Measurements from ENCODE around the gene STARD5. TPM values are rescaled to one million over a fixed set of nuclear protein-coding genes. Genes with fewer than 3 reads are reported as not detected.

The STARD5 gene
- total RNA-seq, 1 experiment from 2014 or later: 2.3 TPM

GRCh38 chr15:81297147-81297572 is 26.8 kb downstream of the STARD5 start:
- H3K9ac ChIP-seq (ENCODE audit: extremely low read depth, insufficient read length, low read length): no peak overlapping the region
- no peak overlapping the region for H2BK12ac ChIP-seq (ENCODE audit: insufficient read length, low read depth, low read length)
- no peak overlapping the region for H3K4ac ChIP-seq (ENCODE audit: low read depth, low read length)
- H3K23ac ChIP-seq (ENCODE audit: insufficient read length, low read depth, low read length): no peak overlapping the region
- no peak overlapping the region for H3K56ac ChIP-seq (ENCODE audit: insufficient read length, low read depth, low read length)
- no peak overlapping the region for H4K5ac ChIP-seq (ENCODE audit: insufficient read length, low read depth, low read length)
- H3K79me2 ChIP-seq (ENCODE audit: insufficient read depth, low read length): no peaks in the 10 kb centered on the region
- no peak overlapping the region for H3T11ph ChIP-seq (ENCODE audit: low read length)
- H4K20me1 ChIP-seq (ENCODE audit: control insufficient read depth, insufficient read depth, insufficient read length): no peaks in the 10 kb centered on the region
- H2BK20ac ChIP-seq (ENCODE audit: low read depth, low read length, poor library complexity, severe bottlenecking): no peak overlapping the region
- DNase-seq: no peak
- Mint-ChIP-seq H3K9me3 (no peaks in the 10 kb centered on the region), H3K4me3 (no peak overlapping the region), H3K4me1 (peaks cover 14 to 23% of the 10 kb centered on the region in 2 experiments), H3K36me3 (ENCODE audit: insufficient read depth in 1 of 3, low read depth in 3 of 3) (no peaks in the 10 kb centered on the region), H3K27ac (no peak overlapping the region), H3K27me3 (ENCODE audit: low read depth) (peaks cover 17% of the 10 kb centered on the region)
- no peaks in the 10 kb centered on the region for H3K79me1 ChIP-seq (ENCODE audit: insufficient read depth, low read depth, low read length, poor library complexity, severe bottlenecking)
- H4K8ac ChIP-seq (replicated peaks; ENCODE audit: insufficient read length, low read depth, low read length): no peak overlapping the region
- H2AFZ ChIP-seq (ENCODE audit: low read length): no peak overlapping the region
- H3K4me1 ChIP-seq (ENCODE audit: insufficient read depth, low read length): peaks cover 7% of the 10 kb centered on the region; the same call in 1 of the 2 replicates
- no peak overlapping the region for H2BK15ac ChIP-seq (ENCODE audit: low read depth, low read length)
- H4K91ac ChIP-seq (ENCODE audit: insufficient read length, low read depth, low read length): no peak overlapping the region
- H3K23me2 ChIP-seq (ENCODE audit: insufficient read length, low read depth, low read length, poor library complexity, severe bottlenecking): no peaks in the 10 kb centered on the region
- TF ChIP-seq CTCF (conservative IDR thresholded peaks at IDR 0.05): no peak
- H3K14ac ChIP-seq (ENCODE audit: insufficient read depth, low read length): no peak overlapping the region
- H3K27me3 ChIP-seq (ENCODE audit: insufficient read depth, low read length): no peaks in the 10 kb centered on the region
- no peaks in the 10 kb centered on the region for H3K9me3 ChIP-seq (ENCODE audit: control insufficient read depth, low read depth, low read length)
- H2AK5ac ChIP-seq (ENCODE audit: insufficient read length, low read length): no peak overlapping the region
- no CpG with 5 or more reads among the region's 3 CpGs for WGBS (ENCODE audit: extremely low coverage, insufficient read length, low lambda C conversion rate)
- no peak overlapping the region for H3K18ac ChIP-seq (ENCODE audit: insufficient read length, low read depth, low read length)
- H2BK5ac ChIP-seq (ENCODE audit: insufficient read length, low read length): no peak overlapping the region
- H3K4me2 ChIP-seq (ENCODE audit: insufficient read depth, insufficient read length, low read length): no peak overlapping the region
- H3K27ac ChIP-seq (ENCODE audit: insufficient read length, low read depth, low read length): no peak overlapping the region
- no peak overlapping the region for H2BK120ac ChIP-seq (ENCODE audit: low read depth, low read length, poor library complexity, severe bottlenecking)
